Thyroid gland (tissue), 4 donors: ENCODE results near the gene PPARGC1A.

Source experiments
- CTCF ChIP-seq, 6 experiments: fragments of 200-600 bp in 3 of 6; fragments of 450-650 bp in 3 of 6; sonication (generic) in 3 of 6; IDR thresholded peaks; one replicate each; pipeline ENCODE4 v1.5.1; 2016 to 2019; ENCODE audit warnings: antibody characterized with exemption in 6 of 6, mild to moderate bottlenecking in 2 of 6, inconsistent platforms in 1 of 6, moderate library complexity in 1 of 6
- POLR2A ChIP-seq, 2 donors: fragments of 450-650 bp; IDR thresholded peaks; one replicate each; pipeline ENCODE4 v1.6.1; 2017; ENCODE audit warnings: antibody characterized with exemption in 2 of 2, mild to moderate bottlenecking in 2 of 2, moderate library complexity in 1 of 2

DNA sequence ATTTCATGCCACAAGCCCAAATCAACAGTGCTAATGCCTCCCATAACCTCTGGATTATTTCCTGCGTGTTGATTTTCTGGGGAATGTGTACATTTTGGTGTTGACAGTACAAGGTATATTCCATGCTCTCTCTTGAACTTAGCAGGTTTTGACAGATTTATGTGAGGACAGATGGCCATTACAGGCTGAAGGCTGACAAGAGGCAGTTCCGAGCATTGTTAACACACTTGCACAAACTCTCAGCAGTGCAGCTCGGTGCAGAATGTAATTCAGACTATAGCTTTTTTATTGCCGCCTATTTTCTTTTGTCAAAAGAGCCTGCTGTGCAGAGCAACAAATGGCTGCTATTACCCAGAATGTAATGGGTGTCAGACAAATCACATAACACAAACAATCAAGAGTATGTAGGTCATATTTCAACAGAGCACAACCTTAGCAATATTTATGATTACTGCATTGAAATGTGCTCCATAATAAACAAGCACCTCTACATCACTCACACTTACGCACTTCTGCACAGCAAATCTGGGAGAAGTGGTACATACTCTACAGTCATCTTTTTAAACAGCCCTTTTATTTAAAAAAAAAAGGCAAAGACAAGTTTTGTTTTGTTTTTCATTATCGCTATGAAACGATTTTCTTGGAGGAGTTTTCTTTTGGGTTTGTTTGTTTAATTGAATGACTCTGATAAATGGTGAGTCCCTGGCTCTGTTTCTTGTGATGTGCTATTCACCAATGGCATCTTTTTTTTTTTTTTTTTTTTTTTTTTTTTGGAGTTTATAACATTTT is 71.6 kb downstream of the PPARGC1A start:
- no peak for TF ChIP-seq CTCF (IDR thresholded peaks at IDR 0.05)
- no peak for TF ChIP-seq POLR2A (IDR thresholded peaks at IDR 0.05)
